Superior temporal gyrus (tissue), 1 donor: Measurements from ENCODE around the gene PON3.
A peak's percentile ranks its signal among the peaks of the same experiment; 100 is the strongest.
"Not testable (repeated sequence)": the region's sequence is repeated elsewhere in the genome, so short reads cannot be mapped to it uniquely, and the experiment has no call there.

ENCODE experiments used
- DNase-seq: peaks from one replicate; pipeline ENCODE4 v3.0.0-alpha.2; 2016; ENCODE audit errors: extremely low spot score

Gene PON3

DNA sequence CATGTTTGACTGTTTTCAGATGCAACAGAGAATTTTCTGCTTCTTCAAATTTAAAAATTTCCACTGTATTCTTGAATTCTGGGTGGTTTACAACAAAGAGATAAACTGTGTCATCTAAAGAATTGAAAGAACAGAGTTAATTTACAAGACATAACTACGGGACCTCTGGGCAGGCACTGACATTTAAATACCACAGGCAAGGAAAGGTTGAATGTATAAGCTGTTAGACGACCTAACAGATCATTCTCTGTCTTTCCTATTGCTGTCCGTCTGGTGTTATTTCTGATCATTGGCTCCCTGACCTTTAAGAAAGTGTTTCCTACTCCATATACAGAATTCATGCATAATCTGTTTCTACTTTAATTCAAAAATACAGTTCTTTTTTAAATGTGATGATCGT is 15.5 kb upstream of the PON3 start:
- no peak for DNase-seq

- DNase-seq, result no peak
These were observed 14.9 kb upstream of the PON3 start for GRCh38 chr7:95411036-95411435.

- DNase-seq, result no peak
These were observed 11.6 kb upstream of the PON3 start for GRCh38 chr7:95407751-95408150.

DNA sequence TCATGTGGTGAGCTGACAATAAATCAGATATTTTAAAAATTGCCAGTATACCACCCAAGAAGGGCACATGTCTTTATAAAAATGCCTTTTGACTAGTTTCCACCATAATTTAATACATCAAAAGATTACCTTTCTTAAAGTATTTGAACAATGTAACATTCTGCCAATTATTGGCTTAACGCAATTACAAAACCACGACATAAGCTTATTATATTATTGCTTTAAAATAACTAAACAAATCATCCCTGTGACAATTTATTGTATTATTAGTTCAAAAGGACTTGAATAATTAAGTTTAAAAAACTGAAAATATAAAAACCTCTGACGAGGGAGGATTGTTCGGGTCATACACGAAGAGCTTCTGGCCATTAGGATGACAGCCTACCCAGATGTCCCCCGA is 9.6 kb upstream of the PON3 start:
- DNase-seq, result no peak

GRCh38 chr7:95405208-95405607 is 9.0 kb upstream of the PON3 start:
- DNase-seq, result peak; percentile 62

DNA sequence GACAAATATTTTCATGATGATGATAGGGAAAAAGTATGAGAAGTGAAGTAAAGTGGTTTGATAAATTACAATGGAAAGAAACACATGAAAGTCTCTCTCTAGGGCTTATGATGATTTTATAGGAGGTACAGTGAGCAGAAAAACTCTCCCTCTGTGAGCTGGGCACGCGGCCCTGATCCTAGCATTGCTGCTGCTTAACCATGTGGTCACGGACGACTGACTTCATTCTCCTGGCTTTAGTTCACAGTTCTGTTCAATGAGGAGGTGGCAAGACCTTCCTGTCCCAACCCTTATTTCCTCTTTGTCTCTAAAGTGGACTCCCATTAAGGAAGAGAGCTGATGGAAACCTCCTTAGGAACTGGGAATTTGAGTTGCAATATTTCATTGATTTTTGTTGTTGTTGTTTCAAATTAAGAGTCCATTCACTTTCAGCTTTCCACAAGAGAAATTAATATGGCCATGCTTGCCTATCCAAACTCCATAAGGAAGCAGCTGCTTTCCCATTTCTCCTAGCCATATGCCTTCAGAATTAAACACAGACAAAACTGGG is 8.2 kb upstream of the PON3 start:
- peak; percentile 43 for DNase-seq

DNA sequence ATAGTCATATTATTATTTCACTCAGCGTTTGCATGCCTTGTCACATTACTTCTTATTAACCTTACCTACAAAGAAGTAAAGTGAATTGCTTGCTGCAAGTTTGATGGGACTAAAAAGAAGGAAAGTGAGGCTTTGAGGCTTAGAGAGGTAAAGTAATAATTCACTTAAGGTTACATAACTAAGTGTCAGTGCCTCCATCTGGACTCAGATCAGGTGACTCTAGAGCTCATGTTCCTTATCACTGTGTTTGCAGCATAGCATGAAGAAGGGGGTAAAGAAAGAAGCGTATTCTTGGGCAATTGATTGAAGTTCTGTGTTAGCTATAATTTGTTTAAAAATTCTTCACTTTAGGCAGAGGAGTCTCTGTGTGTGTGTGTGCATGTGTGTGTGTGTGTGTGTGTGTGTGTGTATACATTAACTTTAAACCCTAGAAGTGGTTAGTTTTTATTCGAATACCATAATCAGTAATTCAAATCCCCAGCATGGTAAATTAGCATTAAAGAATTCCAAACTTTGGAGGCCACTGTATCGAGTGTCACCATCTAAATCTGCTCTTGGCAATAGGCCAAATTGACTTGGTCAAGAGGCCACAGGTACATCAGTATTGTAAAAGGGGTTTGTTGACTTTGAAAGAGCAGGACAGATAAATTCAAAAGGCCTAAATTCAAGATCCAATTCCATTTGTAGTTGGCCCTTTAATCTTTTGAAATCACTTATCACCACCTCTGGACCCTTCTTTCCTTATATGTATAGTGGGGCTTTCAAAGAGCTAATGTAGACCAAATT is 2.2 kb upstream of the PON3 start:
- DNase-seq, result no peak

GRCh38 chr7:95397381-95397780 is 1.2 kb upstream of the PON3 start:
- DNase-seq, result no peak

GRCh38 chr7:95395755-95396135 is 430 bp downstream of the PON3 start:
- DNase-seq, result no peak

- no peak for DNase-seq
These were observed 1.8 kb downstream of the PON3 start for GRCh38 chr7:95394370-95394769.

- no peak for DNase-seq
These were observed 4.4 kb downstream of the PON3 start for GRCh38 chr7:95391761-95392160.

GRCh38 chr7:95389516-95389915 is 6.7 kb downstream of the PON3 start:
- DNase-seq, result no peak

DNA sequence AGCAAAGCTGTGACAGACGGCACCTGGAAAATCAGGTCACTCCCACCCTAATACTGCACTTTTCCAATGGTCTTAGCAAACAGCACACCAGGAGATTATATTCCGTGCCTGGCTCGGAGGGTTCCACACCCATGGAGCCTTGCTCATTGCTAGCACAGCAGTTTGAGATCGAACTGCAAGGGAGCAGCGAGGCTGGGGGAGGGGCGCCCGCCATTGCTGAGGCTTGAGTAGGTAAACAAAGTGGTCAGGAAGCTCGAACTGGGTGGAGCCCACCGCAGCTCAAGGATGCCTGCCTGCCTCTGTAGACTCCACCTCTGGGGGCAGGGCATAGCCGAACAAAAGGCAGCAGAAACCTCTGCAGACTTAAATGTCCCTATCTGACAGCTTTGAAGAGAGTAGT is 16.7 kb downstream of the PON3 start:
- DNase-seq, result not testable (repeated sequence)

GRCh38 chr7:95376632-95377400 is 19.4 kb downstream of the PON3 start:
- no peak for DNase-seq

DNA sequence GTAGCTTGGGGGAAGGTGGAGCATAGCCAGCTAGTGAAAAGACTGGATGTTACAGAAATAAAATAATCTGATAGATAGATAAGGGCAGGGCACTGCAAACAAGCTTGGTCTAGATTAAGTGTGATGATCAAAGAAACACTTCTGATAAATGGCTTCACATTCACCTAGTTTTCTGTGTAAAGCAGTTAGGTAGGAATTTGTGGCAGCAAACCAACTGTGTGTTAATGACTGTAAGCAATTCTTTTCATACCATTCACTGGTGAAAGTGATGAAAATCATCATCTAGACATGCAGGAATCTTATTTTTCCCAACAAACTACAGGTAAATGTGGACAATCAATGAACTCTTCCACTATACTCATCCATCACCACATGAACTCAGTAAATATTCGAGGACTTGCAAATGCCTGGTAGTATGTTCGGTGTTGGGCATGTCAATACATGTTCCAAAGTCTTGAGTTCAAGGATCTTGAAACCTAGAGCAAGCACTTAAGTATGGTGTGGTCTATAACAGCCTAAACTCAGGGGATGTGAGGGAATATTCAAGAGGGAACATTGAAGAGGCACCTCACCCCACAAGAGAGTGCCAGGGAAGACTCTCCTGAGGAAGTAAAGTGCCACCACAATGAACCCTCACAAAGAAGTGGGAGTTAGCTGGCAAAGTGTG is 20.5 kb downstream of the PON3 start:
- no peak for DNase-seq

GRCh38 chr7:95373323-95373722 is 22.9 kb downstream of the PON3 start:
- DNase-seq, result no peak

GRCh38 chr7:95368235-95368634 is 27.9 kb downstream of the PON3 start:
- no peak for DNase-seq

- DNase-seq, result no peak
These were observed 28.6 kb downstream of the PON3 start for GRCh38 chr7:95367606-95368005.

GRCh38 chr7:95365151-95365550 is 31.0 kb downstream of the PON3 start:
- DNase-seq, result no peak

DNA sequence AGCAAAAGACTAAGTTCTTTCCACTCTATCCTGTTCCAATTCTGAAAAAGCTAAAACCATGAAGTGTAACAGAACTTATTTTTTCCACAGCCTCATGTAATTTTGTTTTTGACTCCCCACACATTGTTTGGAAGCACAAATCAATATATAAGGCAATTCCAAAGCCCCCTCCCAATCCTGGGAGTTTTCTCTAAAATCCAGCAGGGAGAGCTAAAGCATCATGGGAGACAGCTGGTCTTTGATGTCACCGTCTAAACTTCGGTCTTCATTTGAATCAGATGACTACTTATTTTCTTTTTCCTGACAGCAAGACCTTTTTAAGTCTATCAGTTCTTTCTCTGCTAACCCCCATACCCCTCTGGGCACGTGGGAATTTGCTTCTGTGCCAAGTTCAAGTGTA is 38.6 kb downstream of the PON3 start:
- no peak for DNase-seq

DNA sequence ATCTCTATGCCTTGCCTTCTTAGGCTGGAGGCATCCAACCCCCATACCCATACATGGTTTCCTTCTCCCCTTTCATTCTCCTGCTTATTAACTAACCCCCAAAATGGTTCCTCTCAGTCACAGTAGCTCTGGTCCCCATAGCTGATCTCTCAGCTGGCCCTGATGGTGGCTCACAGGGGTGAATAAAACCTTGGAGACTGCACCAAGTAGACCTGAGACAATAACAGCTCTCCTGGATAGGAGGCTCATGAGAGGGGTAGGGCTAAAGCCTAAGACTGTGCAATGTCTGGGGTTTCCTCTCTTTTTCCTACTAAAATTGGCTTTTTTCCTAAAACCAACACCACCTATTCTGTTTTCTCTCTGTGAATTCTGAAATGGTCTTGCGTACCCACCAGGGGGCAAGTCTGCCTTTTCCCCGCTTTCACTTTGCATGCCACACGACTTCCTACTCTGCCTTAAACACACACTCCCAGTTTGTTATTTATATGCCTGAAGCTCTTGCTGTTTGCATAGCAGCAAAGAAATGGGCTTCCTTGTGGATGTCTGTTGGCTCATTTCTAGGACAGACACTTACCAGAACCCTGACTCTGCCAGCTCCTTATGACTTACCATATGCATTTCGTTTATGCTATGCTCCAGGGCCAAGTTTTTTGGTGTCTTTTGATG is 53.4 kb downstream of the PON3 start:
- DNase-seq, result no peak

GRCh38 chr7:95342029-95342428 is 54.1 kb downstream of the PON3 start:
- no peak for DNase-seq
